Prostate gland (tissue), 2 donors: ENCODE data around the gene TJP3. TPM values are rescaled to one million over a fixed set of nuclear protein-coding genes. Genes with fewer than 3 reads are reported as not detected.

Experiments used
- DNase-seq: peaks from one replicate; pipeline ENCODE4 v3.0.0-alpha.2; 2019; ENCODE audit warnings: low spot score
- H3K27ac ChIP-seq, 2 donors: fragments of 200-600 bp; sonication (generic); 2 replicates each; pipeline ENCODE4 v1.5.1; 2017 to 2019
- H3K27me3 ChIP-seq: fragments of 200-600 bp; sonication (generic); replicated peaks from 2 replicates; pipeline ENCODE4 v1.5.1; 2019; ENCODE audit not compliant: insufficient read depth
- H3K36me3 ChIP-seq, 2 donors: fragments of 200-600 bp; sonication (generic); 1 replicate in 1 of 2; 2 replicates in 1 of 2; pipeline versions ENCODE4 v1.5.1 to v1.8.1; 2017 to 2019
- H3K4me1 ChIP-seq: fragments of 200-600 bp; sonication (generic); replicated peaks from 2 replicates; pipeline ENCODE4 v1.5.1; 2019
- H3K4me3 ChIP-seq, 2 donors: fragments of 200-600 bp; sonication (generic); 2 replicates each; pipeline ENCODE4 v1.5.1; 2017 to 2019
- H3K9me3 ChIP-seq: fragments of 200-600 bp; sonication (generic); 2 replicates; pipeline ENCODE4 v1.5.1; 2017
- CTCF ChIP-seq, 4 experiments: fragments of 200-600 bp in 2 of 4; fragments of 450-650 bp in 2 of 4; sonication (generic) in 2 of 4; IDR thresholded peaks; 1 replicate in 3 of 4; 2 replicates in 1 of 4; pipeline ENCODE4 v1.5.1; 2016 to 2019; ENCODE audit warnings: antibody characterized with exemption in 4 of 4, mild to moderate bottlenecking in 2 of 4, moderate library complexity in 2 of 4
- POLR2A ChIP-seq: fragments of 450-650 bp; IDR thresholded peaks from one replicate; pipeline ENCODE4 v1.6.1; 2016; ENCODE audit warnings: antibody characterized with exemption, mild to moderate bottlenecking
- POLR2AphosphoS5 ChIP-seq: sonication (generic); formaldehyde crosslinking; IDR thresholded peaks from one replicate; pipeline ENCODE4 v1.6.1; 2017; ENCODE audit warnings: antibody characterized with exemption
- WGBS: methylation state at CpG from one replicate; pipeline ENCODE4 v1.1.5; 2018; 5-methylcytosine and 5-hydroxymethylcytosine counted together
- intact Hi-C: fragments of 100-400 bp; cut with DNase I; formaldehyde crosslinking; loops from one replicate; pipeline ENCODE4 v1.14.2; 2022
- total RNA-seq, 2 donors: library from RNA; depleted of rRNA; stranded (reverse); fragments of >200 nt; gene quantifications; one replicate each; pipeline ENCODE4 v1.1.0, GENCODE V29; 2016

Gene TJP3
- total RNA-seq, 2 donors from 2014 or later, result 14.6 to 17.8 TPM

- TF ChIP-seq POLR2A (no peak), CTCF (IDR thresholded peaks at IDR 0.05) (no peak), POLR2AphosphoS5 (no peak)
- Histone ChIP-seq H3K4me3 (no peak overlapping the region), H3K27ac (no peak overlapping the region), H3K9me3 (no peaks in the 10 kb centered on the region), H3K4me1 (no peaks in the 10 kb centered on the region), H3K27me3 (no peaks in the 10 kb centered on the region), H3K36me3 (peaks cover 0 to 5% of the 10 kb centered on the region in 2 donors)
- WGBS, result 71% methylated on average over 50 of the region's 53 CpGs
- intact Hi-C loops, result no loop called here
- DNase-seq, result no peak
These were observed 62.2 kb downstream of the TJP3 start for GRCh38 chr19:3770136-3770999.

- Histone ChIP-seq H3K36me3 (peaks cover 0 to 3% of the 10 kb centered on the region in 2 donors), H3K4me1 (no peaks in the 10 kb centered on the region), H3K4me3 (no peak overlapping the region), H3K27me3 (no peaks in the 10 kb centered on the region), H3K9me3 (no peaks in the 10 kb centered on the region), H3K27ac (no peak overlapping the region)
- intact Hi-C loops, result no loop called here
- TF ChIP-seq POLR2A (no peak), POLR2AphosphoS5 (no peak), CTCF (IDR thresholded peaks at IDR 0.05) (no peak)
- 83% methylated on average over 32 of the region's 35 CpGs for WGBS
- DNase-seq, result no peak
These were observed 63.1 kb downstream of the TJP3 start for GRCh38 chr19:3771000-3771905.

- Histone ChIP-seq H3K36me3 (peaks cover 0 to 3% of the 10 kb centered on the region in 2 donors), H3K4me1 (no peaks in the 10 kb centered on the region), H3K27me3 (no peaks in the 10 kb centered on the region), H3K9me3 (no peaks in the 10 kb centered on the region), H3K4me3 (no peak within 1 kb of the TSS), H3K27ac (no peak within 1 kb of the TSS)
- 39% methylated on average over 18 of the region's 23 CpGs for WGBS
- intact Hi-C loops, result no loop called here
- no peak for TF ChIP-seq POLR2A
- TF ChIP-seq CTCF (IDR thresholded peaks at IDR 0.05), result no peak
- TF ChIP-seq POLR2AphosphoS5, result no peak
- DNase-seq, result no peak
These were observed 63.8 kb downstream of the TJP3 start, which contains the start of gene RAX2 for GRCh38 chr19:3771906-3772455. Gene RAX2 (minus strand): TSS chr19:3772228. CDS start chr19:3771742, 486 bp downstream.

GRCh38 chr19:3773814-3774515 lies 65.8 kb downstream of the TJP3 start:
- Histone ChIP-seq H3K4me3 (no peak overlapping the region), H3K27me3 (no peaks in the 10 kb centered on the region), H3K27ac (no peak overlapping the region), H3K4me1 (no peaks in the 10 kb centered on the region), H3K9me3 (no peaks in the 10 kb centered on the region), H3K36me3 (no peaks in the 10 kb centered on the region)
- 83% methylated on average over 12 of the region's 12 CpGs for WGBS
- no peak for TF ChIP-seq CTCF (IDR thresholded peaks at IDR 0.05)
- no peak for TF ChIP-seq POLR2AphosphoS5
- no peak for TF ChIP-seq POLR2A
- DNase-seq, result no peak
- intact Hi-C loops, result no loop called here
